ENCODE results near the gene GRIP2.

DNA sequence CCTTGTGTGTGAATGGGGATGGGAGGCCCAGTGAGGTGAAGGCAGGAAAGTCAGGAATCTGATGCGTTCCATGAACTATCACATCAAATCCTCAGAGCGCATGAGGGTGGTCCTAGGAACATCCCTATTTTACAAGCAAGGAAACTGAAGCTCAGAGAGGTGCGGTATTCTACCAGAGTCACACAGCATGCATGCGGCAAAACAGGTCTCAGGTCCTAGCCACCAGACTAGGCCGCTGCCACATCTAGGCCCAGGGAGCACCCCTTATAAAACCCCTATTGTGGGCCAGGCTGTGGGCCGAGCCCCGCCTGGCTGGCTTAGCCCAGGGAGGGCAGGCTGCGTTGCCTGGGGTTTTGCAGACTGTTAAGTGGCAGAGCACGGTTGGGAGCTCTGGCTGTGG, 17.9 kb upstream of the GRIP2 start:
- TF ChIP-seq POLR2A (IDR thresholded peaks at IDR 0.05) (no peak), CTCF (IDR thresholded peaks at IDR 0.05) (no peak)
